ENCODE results near the gene ANXA1. TPM values are rescaled to one million over a fixed set of nuclear protein-coding genes. Genes with fewer than 3 reads are reported as not detected.

The ANXA1 gene
- total and polyA plus RNA-seq, 2 experiments from 2014 or later, result 4.9 to 5.8 TPM

DNA sequence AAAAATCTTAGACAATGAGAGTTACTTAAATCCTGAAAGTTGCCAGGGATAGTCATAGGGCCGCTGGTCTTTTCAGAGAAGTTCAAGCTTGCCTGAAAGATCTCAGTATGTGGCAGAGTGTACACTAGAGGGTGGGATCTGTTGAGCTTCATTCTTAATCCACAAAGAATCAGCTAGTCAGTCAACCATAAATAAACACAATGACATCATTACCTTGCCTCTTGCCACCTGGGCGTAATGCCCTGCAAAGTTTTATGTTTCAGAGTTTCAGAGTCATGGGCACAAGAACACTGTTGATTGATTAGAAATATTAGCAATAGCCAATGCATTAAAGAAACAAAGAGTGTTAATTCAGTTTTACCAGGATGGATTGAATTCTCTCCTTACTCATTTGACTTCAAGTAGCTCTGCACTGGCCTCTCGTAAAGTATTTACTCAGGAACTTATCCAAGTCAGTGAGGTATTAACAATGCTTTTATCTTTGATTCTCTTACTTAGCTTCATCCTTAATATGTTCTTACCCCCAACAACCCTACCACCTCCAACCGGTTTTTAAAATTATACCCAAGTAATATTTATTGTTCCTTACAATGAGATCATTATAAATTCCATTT, 14.3 kb upstream of the ANXA1 start:
- Mint-ChIP-seq H3K4me3 (no peak overlapping the region), H3K9me3 (no peaks in the 10 kb centered on the region), H3K4me1 (peaks cover 5% of the 10 kb centered on the region), H3K27ac (no peak overlapping the region), H3K36me3 (ENCODE audit: low read depth) (no peaks in the 10 kb centered on the region), H3K27me3 (ENCODE audit: insufficient read depth, low read depth, poor library complexity) (no peaks in the 10 kb centered on the region)
- H3K4me2 ChIP-seq, result no peak overlapping the region
- no peaks in the 10 kb centered on the region for H3K27me3 ChIP-seq (ENCODE audit: insufficient read depth)
- ATAC-seq (no peak), DNase-seq (ENCODE audit: low spot score) (no peak)
- peaks cover 3% of the 10 kb centered on the region; the same call in 1 of the 2 replicates for H3K4me1 ChIP-seq (ENCODE audit: insufficient read depth)
- peaks cover 7% of the 10 kb centered on the region; the same call in 1 of the 2 replicates for H3K9me2 ChIP-seq (ENCODE audit: insufficient read depth)
- H2AFZ ChIP-seq, result no peak overlapping the region
- TF ChIP-seq ZNF114 (CRISPR knock-in tag; IDR thresholded peaks at IDR 0.05) (no peak), CREB1 (CRISPR knock-in tag; IDR thresholded peaks at IDR 0.05; ENCODE audit: low read depth) (no peak), EZH2 (IDR thresholded peaks at IDR 0.05; ENCODE audit: low read depth, unreplicated experiment) (no peak), EZH2phosphoT487 (IDR thresholded peaks at IDR 0.05; ENCODE audit: unreplicated experiment) (no peak), JUNB (IDR thresholded peaks at IDR 0.05; ENCODE audit: unreplicated experiment) (no peak), ZNF331 (CRISPR knock-in tag; IDR thresholded peaks at IDR 0.05; ENCODE audit: low read depth) (no peak), REST (IDR thresholded peaks at IDR 0.05; ENCODE audit: unreplicated experiment) (no peak), NANOG (IDR thresholded peaks at IDR 0.05; ENCODE audit: borderline replicate concordance) (no peak)
- H3K36me3 ChIP-seq (ENCODE audit: insufficient read depth), result no peaks in the 10 kb centered on the region
- no peaks in the 10 kb centered on the region for H3K79me2 ChIP-seq (replicated peaks; ENCODE audit: insufficient read depth)
- no peaks in the 10 kb centered on the region for H3F3A ChIP-seq (replicated peaks; ENCODE audit: low read depth)
- H3K4me3 ChIP-seq, result no peak overlapping the region
- no peaks in the 10 kb centered on the region for H4K20me1 ChIP-seq (replicated peaks; ENCODE audit: insufficient read depth)
- H3K27ac ChIP-seq (ENCODE audit: low read depth), result no peak overlapping the region

GRCh38 chr9:73137914-73138313, 13.8 kb upstream of the ANXA1 start:
- Histone ChIP-seq H3K4me3 (no peak overlapping the region), H3K9me2 (ENCODE audit: insufficient read depth) (peaks cover 7% of the 10 kb centered on the region; the same call in 1 of the 2 replicates), H4K20me1 (replicated peaks; ENCODE audit: insufficient read depth) (no peaks in the 10 kb centered on the region), H3K36me3 (ENCODE audit: insufficient read depth) (no peaks in the 10 kb centered on the region), H2AFZ (no peak overlapping the region), H3K4me1 (ENCODE audit: insufficient read depth) (no peaks in the 10 kb centered on the region), H3K79me2 (replicated peaks; ENCODE audit: insufficient read depth) (no peaks in the 10 kb centered on the region), H3F3A (replicated peaks; ENCODE audit: low read depth) (no peaks in the 10 kb centered on the region), H3K27ac (ENCODE audit: low read depth) (no peak overlapping the region), H3K4me2 (no peak overlapping the region), H3K27me3 (ENCODE audit: insufficient read depth) (no peaks in the 10 kb centered on the region)
- Mint-ChIP-seq H3K4me3 (no peak overlapping the region), H3K36me3 (ENCODE audit: low read depth) (no peaks in the 10 kb centered on the region), H3K9me3 (no peaks in the 10 kb centered on the region), H3K4me1 (peaks cover 2% of the 10 kb centered on the region; the same call in 2 of the 3 replicates), H3K27ac (no peak overlapping the region), H3K27me3 (ENCODE audit: insufficient read depth, low read depth, poor library complexity) (no peaks in the 10 kb centered on the region)
- DNase-seq (ENCODE audit: low spot score), result no peak
- no peak for ATAC-seq
- TF ChIP-seq ZNF462 (CRISPR knock-in tag; IDR thresholded peaks at IDR 0.05), result no peak
